ENCODE measurements around the gene ZNF582. TPM values are rescaled to one million over a fixed set of nuclear protein-coding genes. Genes with fewer than 3 reads are reported as not detected.
A peak's percentile ranks its signal among the peaks of the same experiment; 100 is the strongest.

ZNF582 gene
- total and polyA plus RNA-seq, 12 donors, result 3.0 to 6.2 (median 4.5) TPM

GRCh38 chr19:56403261-56403660 lies 9.9 kb upstream of the ZNF582 start:
- Histone ChIP-seq H3K27me3 (no peaks in the 10 kb centered on the region), H3K4me3 (peak overlapping the region; percentile 57 to 80 (median 72)), H3K27ac (peak overlapping the region; percentile 93 to 99 (median 96)), H3K9me3 (peaks cover 0 to 80% (median 23%) of the 10 kb centered on the region in 11 donors), H3K36me3 (peaks cover 0 to 52% (median 30%) of the 10 kb centered on the region in 9 donors), H3K4me1 (peaks cover 4 to 20% (median 14%) of the 10 kb centered on the region in 9 donors)
- WGBS, 2 donors, result 15 to 18% methylated on average over 9 of the region's 9 CpGs
- no peak for DNase-seq
- no peak for TF ChIP-seq CTCF (IDR thresholded peaks at IDR 0.05)
- intact Hi-C loops (cut with DNase I), result loop anchor here in 4 of 10 donors (5.0 to 10.0 kb wide), 4 partner anchors 74 to 269 kb away; partner anchors contain the start of genes ZNF667 (in 2 of the 4), ZFP28 (in 1 of the 4), ZNF471 (in 1 of the 4) and ZNF835 (in 1 of the 4)
- ATAC-seq, result no peak

GRCh38 chr19:56400485-56400884 lies 7.2 kb upstream of the ZNF582 start:
- no peaks in the 10 kb centered on the region for H3K27me3 ChIP-seq
- TF ChIP-seq CTCF (IDR thresholded peaks at IDR 0.05), result no peak
- peaks cover 0 to 80% (median 20%) of the 10 kb centered on the region in 11 donors for H3K9me3 ChIP-seq
- peaks cover 0 to 46% (median 18%) of the 10 kb centered on the region in 9 donors for H3K36me3 ChIP-seq
- no peak overlapping the region for H3K27ac ChIP-seq
- DNase-seq, result no peak
- no peak overlapping the region for H3K4me3 ChIP-seq
- 97% methylated on average over 4 of the region's 4 CpGs for WGBS, 2 donors
- ATAC-seq, result no peak
- intact Hi-C loops (cut with DNase I), result loop anchor here in 4 of 10 donors (5.0 to 10.0 kb wide), 4 partner anchors 77 to 272 kb away; partner anchors contain the start of genes ZNF667 (in 2 of the 4), ZFP28 (in 1 of the 4), ZNF471 (in 1 of the 4) and ZNF835 (in 1 of the 4)
- H3K4me1 ChIP-seq, result peaks cover 4 to 19% (median 14%) of the 10 kb centered on the region in 9 donors

GRCh38 chr19:56398809-56399208 lies 5.5 kb upstream of the ZNF582 start:
- Histone ChIP-seq H3K27me3 (no peaks in the 10 kb centered on the region), H3K4me3 (no peak overlapping the region), H3K36me3 (peaks cover 0 to 46% (median 18%) of the 10 kb centered on the region in 9 donors), H3K9me3 (peaks cover 0 to 91% (median 20%) of the 10 kb centered on the region in 11 donors), H3K4me1 (peaks cover 0 to 14% (median 7%) of the 10 kb centered on the region in 9 donors), H3K27ac (no peak overlapping the region)
- intact Hi-C loops (cut with DNase I), result no loop called here
- ATAC-seq (no peak), DNase-seq (no peak)
- no peak for TF ChIP-seq CTCF (IDR thresholded peaks at IDR 0.05)
- 53 to 69% methylated on average over 5 of the region's 5 CpGs for WGBS, 2 donors

- ATAC-seq, result no peak
- H3K9me3 ChIP-seq, result peaks cover 0 to 97% (median 2%) of the 10 kb centered on the region in 11 donors
- intact Hi-C loops (cut with DNase I), result loop anchor here in 1 of 10 donors (10.0 kb wide), 1 partner anchor 1221 kb away; no protein-coding TSS in a partner anchor
- H3K4me3 ChIP-seq, result no peak overlapping the region
- H3K27ac ChIP-seq, result no peak overlapping the region
- TF ChIP-seq CTCF (IDR thresholded peaks at IDR 0.05), result no peak
- no peaks in the 10 kb centered on the region for H3K27me3 ChIP-seq
- peaks cover 0 to 74% (median 19%) of the 10 kb centered on the region in 9 donors for H3K36me3 ChIP-seq
- H3K4me1 ChIP-seq, result no peaks in the 10 kb centered on the region
- DNase-seq, result no peak
- WGBS, 2 donors, result 88 to 94% methylated on average over 8 of the region's 8 CpGs
Measured at GRCh38 chr19:56383826-56384605, 9.3 kb downstream of the ZNF582 start.
